D341Med (cell line): ENCODE results near the gene SPACDR.

ENCODE experiments used
- DNase-seq: peaks from one replicate; pipeline ENCODE4 v3.0.0; 2012; ENCODE audit warnings: low spot score

SPACDR gene

DNA sequence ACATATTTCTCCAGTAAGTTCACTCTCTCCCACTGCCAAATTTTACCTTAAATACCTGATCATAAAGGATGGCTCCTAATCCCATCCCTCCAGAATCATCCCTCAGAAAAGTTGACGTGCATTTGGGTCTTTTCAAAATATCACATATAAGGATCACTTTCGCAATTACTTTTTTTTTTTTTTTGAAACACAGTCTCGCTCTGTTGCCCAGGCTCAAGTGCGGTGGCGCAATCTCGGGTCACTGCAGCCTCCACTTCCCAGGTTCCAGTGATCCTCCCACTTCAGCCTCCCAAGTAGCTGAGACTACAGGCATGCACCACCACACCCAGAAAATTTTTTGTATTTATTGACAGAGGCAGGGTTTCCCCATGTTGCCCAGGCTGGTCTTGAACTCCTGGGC, 53.0 kb downstream of the SPACDR start:
- no peak for DNase-seq

DNA sequence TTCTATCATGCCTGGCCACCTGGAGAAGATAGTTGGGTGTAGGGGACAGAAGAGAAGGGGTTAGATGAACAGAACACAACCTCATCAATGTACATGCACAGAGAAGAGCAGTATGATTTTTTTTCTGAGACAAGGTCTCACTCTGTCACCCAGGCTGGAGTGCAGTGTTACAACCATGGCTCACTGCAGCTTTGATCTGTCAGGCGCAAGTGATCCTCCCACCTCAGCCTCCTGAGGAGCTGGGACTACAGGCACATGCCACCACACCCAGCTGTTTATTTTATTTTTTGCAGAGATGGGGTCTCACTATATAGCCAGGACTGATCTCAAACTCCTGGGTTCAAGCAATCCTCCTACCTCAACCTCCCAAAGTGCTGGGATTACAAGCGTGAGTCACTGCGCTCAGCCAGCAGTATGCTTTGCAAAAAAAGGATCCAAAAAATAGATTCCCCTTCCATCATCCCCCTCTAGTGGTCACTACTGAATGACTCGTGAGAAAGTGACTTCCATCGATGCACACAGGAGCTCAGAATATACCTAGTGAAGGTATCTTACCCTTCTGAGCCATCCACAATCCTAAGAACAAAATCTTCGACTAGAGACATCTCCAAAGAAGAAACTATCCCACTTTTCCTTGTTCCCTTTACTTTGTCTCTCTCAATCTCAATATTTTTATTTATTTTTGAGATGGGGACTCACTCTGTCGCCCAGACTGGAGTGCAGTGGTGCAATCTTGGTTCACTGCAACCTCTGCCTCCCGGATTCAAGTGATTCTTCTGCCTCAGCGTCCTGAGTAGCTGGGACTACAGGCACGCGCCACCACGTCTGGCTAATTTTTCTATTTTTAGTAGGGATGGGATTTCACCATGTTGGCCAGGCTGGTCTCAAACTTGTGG, 56.5 kb downstream of the SPACDR start:
- peak; percentile 70 for DNase-seq

DNA sequence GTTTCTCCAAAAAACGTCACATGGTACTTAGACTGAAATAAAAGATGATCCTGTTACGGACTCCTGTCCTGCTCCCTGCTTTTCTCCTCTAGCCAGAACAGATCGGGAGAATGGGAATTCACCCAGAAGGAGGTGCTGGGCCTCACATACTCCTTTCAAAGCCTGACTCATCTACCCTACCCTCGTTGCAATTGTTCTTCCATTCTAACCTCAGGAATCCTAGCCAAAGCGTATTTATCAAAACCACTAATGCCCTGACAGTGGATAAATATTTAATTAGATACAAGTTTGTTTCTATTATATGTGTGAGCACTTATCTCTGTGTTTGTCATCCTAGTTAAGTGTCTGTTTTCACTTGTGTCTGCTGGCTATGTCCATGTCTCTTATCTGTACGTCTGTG, 57.3 kb downstream of the SPACDR start:
- no peak for DNase-seq
